Measurements from ENCODE around the gene CALHM1.

CALHM1 gene

GRCh38 chr10:103498936-103499638, 40.4 kb upstream of the CALHM1 start:
- H3K4me3 ChIP-seq (ENCODE audit: insufficient read depth, low read depth, low read length, poor library complexity, severe bottlenecking) = no peak overlapping the region
- no peaks in the 10 kb centered on the region for H3K9me3 ChIP-seq (ENCODE audit: control insufficient read depth, low read length)
- peaks cover 5% of the 10 kb centered on the region for H3K4me1 ChIP-seq (ENCODE audit: control insufficient read depth, insufficient read depth, low read length, poor library complexity, severe bottlenecking)
- H3K27ac ChIP-seq (ENCODE audit: insufficient read depth, low read length, poor library complexity, severe bottlenecking) = no peak overlapping the region
- H3K27me3 ChIP-seq (replicated peaks; ENCODE audit: control insufficient read depth, insufficient read depth, low read length, poor library complexity, severe bottlenecking) = peaks cover 10% of the 10 kb centered on the region
- H3K36me3 ChIP-seq (ENCODE audit: control insufficient read depth, insufficient read depth, low read length) = no peaks in the 10 kb centered on the region
- no peak for DNase-seq

- Histone ChIP-seq H3K27ac (ENCODE audit: insufficient read depth, low read length, poor library complexity, severe bottlenecking) (no peak overlapping the region), H3K27me3 (replicated peaks; ENCODE audit: control insufficient read depth, insufficient read depth, low read length, poor library complexity, severe bottlenecking) (peaks cover 12% of the 10 kb centered on the region), H3K9me3 (ENCODE audit: control insufficient read depth, low read length) (no peaks in the 10 kb centered on the region), H3K36me3 (ENCODE audit: control insufficient read depth, insufficient read depth, low read length) (no peaks in the 10 kb centered on the region), H3K4me3 (ENCODE audit: insufficient read depth, low read depth, low read length, poor library complexity, severe bottlenecking) (no peak overlapping the region), H3K4me1 (ENCODE audit: control insufficient read depth, insufficient read depth, low read length, poor library complexity, severe bottlenecking) (peaks cover 9% of the 10 kb centered on the region)
- no peak for DNase-seq
These were observed 38.6 kb upstream of the CALHM1 start for GRCh38 chr10:103497161-103497915.

GRCh38 chr10:103495321-103495720, 36.6 kb upstream of the CALHM1 start:
- no peak for DNase-seq
- peaks cover 12% of the 10 kb centered on the region for H3K27me3 ChIP-seq (replicated peaks; ENCODE audit: control insufficient read depth, insufficient read depth, low read length, poor library complexity, severe bottlenecking)
- no peaks in the 10 kb centered on the region for H3K9me3 ChIP-seq (ENCODE audit: control insufficient read depth, low read length)
- H3K36me3 ChIP-seq (ENCODE audit: control insufficient read depth, insufficient read depth, low read length) = no peaks in the 10 kb centered on the region
- no peak overlapping the region for H3K27ac ChIP-seq (ENCODE audit: insufficient read depth, low read length, poor library complexity, severe bottlenecking)
- no peak overlapping the region for H3K4me3 ChIP-seq (ENCODE audit: insufficient read depth, low read depth, low read length, poor library complexity, severe bottlenecking)
- H3K4me1 ChIP-seq (ENCODE audit: control insufficient read depth, insufficient read depth, low read length, poor library complexity, severe bottlenecking) = peaks cover 15% of the 10 kb centered on the region

- no peak overlapping the region for H3K27ac ChIP-seq (ENCODE audit: insufficient read depth, low read length, poor library complexity, severe bottlenecking)
- H3K4me1 ChIP-seq (ENCODE audit: control insufficient read depth, insufficient read depth, low read length, poor library complexity, severe bottlenecking) = peaks cover 15% of the 10 kb centered on the region
- H3K27me3 ChIP-seq (replicated peaks; ENCODE audit: control insufficient read depth, insufficient read depth, low read length, poor library complexity, severe bottlenecking) = peaks cover 12% of the 10 kb centered on the region
- no peaks in the 10 kb centered on the region for H3K9me3 ChIP-seq (ENCODE audit: control insufficient read depth, low read length)
- no peak for DNase-seq
- peak overlapping the region; percentile 54 for H3K4me3 ChIP-seq (ENCODE audit: insufficient read depth, low read depth, low read length, poor library complexity, severe bottlenecking)
- no peaks in the 10 kb centered on the region for H3K36me3 ChIP-seq (ENCODE audit: control insufficient read depth, insufficient read depth, low read length)
These were observed 35.5 kb upstream of the CALHM1 start for GRCh38 chr10:103493916-103494877.

GRCh38 chr10:103493362-103493915, 34.7 kb upstream of the CALHM1 start, which contains the start of gene NEURL1:
NEURL1 (plus strand) TSS chr10:103493705; CDS start chr10:103494388, 683 bp downstream.
- Histone ChIP-seq H3K27ac (ENCODE audit: insufficient read depth, low read length, poor library complexity, severe bottlenecking) (no peak within 1 kb of the TSS), H3K4me3 (ENCODE audit: insufficient read depth, low read depth, low read length, poor library complexity, severe bottlenecking) (peak within 1 kb of the TSS; percentile 54)
- DNase-seq = no peak

DNA sequence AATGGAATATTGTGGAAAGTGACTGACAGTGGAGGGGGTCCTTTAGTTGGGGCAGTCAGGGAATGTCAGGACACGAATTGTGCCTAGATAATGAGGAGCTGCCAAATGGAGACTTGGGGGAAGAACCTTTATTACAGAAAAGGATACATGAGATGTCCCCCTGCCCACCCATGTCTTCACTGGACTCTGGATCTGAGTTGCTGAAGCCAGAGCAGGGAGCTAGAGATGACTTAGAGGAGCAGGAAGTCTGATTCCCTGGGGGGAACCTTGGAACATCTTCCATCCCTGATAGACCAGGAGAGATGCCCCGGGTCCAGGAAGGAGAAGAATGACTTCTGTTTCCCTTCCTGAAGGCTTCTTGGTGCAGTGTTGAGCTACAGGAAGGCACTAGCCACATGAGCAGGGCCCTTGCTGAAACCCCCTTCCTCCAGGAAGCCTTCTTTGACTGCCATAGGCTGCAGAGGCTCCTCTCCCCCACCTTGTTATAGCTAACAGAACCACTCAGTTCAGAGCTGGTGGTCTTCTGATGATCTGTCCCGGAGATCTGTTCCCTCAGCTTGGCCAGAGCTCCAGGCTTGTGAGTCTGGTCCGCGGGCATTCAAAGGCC, 34.1 kb upstream of the CALHM1 start:
- H3K9me3 ChIP-seq (ENCODE audit: control insufficient read depth, low read length) = no peaks in the 10 kb centered on the region
- peaks cover 15% of the 10 kb centered on the region for H3K4me1 ChIP-seq (ENCODE audit: control insufficient read depth, insufficient read depth, low read length, poor library complexity, severe bottlenecking)
- H3K27ac ChIP-seq (ENCODE audit: insufficient read depth, low read length, poor library complexity, severe bottlenecking) = no peak overlapping the region
- DNase-seq = no peak
- H3K4me3 ChIP-seq (ENCODE audit: insufficient read depth, low read depth, low read length, poor library complexity, severe bottlenecking) = peak overlapping the region; percentile 54
- no peaks in the 10 kb centered on the region for H3K36me3 ChIP-seq (ENCODE audit: control insufficient read depth, insufficient read depth, low read length)
- peaks cover 12% of the 10 kb centered on the region for H3K27me3 ChIP-seq (replicated peaks; ENCODE audit: control insufficient read depth, insufficient read depth, low read length, poor library complexity, severe bottlenecking)

More at GRCh38 chr10:103493362-103493915, 34.7 kb upstream of the CALHM1 start, which contains the start of gene NEURL1:
- H3K36me3 ChIP-seq (ENCODE audit: control insufficient read depth, insufficient read depth, low read length) = no peaks in the 10 kb centered on the region
- H3K9me3 ChIP-seq (ENCODE audit: control insufficient read depth, low read length) = no peaks in the 10 kb centered on the region
- H3K4me1 ChIP-seq (ENCODE audit: control insufficient read depth, insufficient read depth, low read length, poor library complexity, severe bottlenecking) = peaks cover 15% of the 10 kb centered on the region
- H3K27me3 ChIP-seq (replicated peaks; ENCODE audit: control insufficient read depth, insufficient read depth, low read length, poor library complexity, severe bottlenecking) = peaks cover 12% of the 10 kb centered on the region

- Histone ChIP-seq H3K9me3 (ENCODE audit: control insufficient read depth, low read length) (no peaks in the 10 kb centered on the region), H3K36me3 (ENCODE audit: control insufficient read depth, insufficient read depth, low read length) (no peaks in the 10 kb centered on the region), H3K4me1 (ENCODE audit: control insufficient read depth, insufficient read depth, low read length, poor library complexity, severe bottlenecking) (peaks cover 15% of the 10 kb centered on the region), H3K27ac (ENCODE audit: insufficient read depth, low read length, poor library complexity, severe bottlenecking) (no peak overlapping the region), H3K4me3 (ENCODE audit: insufficient read depth, low read depth, low read length, poor library complexity, severe bottlenecking) (no peak overlapping the region), H3K27me3 (replicated peaks; ENCODE audit: control insufficient read depth, insufficient read depth, low read length, poor library complexity, severe bottlenecking) (peaks cover 12% of the 10 kb centered on the region)
- no peak for DNase-seq
These were observed 33.1 kb upstream of the CALHM1 start for GRCh38 chr10:103491729-103492364.

DNA sequence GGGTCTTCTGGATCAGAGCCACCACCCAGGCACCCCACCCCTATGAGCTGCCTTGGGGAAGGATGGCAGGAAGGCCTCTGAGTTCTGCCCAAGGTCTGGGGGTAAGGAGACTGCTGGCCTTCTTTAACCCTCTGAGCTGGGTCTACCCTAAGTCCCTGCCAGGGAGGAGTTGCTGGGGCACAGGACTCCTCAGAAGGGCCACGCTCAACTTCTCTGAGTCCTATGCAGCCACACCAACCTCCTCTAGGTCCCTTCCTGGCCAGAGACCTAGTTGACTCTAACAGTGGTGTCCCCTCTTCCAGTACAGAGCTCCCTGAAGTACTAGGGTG, 32.2 kb upstream of the CALHM1 start:
- no peak overlapping the region for H3K4me3 ChIP-seq (ENCODE audit: insufficient read depth, low read depth, low read length, poor library complexity, severe bottlenecking)
- no peaks in the 10 kb centered on the region for H3K36me3 ChIP-seq (ENCODE audit: control insufficient read depth, insufficient read depth, low read length)
- H3K9me3 ChIP-seq (ENCODE audit: control insufficient read depth, low read length) = no peaks in the 10 kb centered on the region
- DNase-seq = no peak
- H3K27ac ChIP-seq (ENCODE audit: insufficient read depth, low read length, poor library complexity, severe bottlenecking) = no peak overlapping the region
- H3K27me3 ChIP-seq (replicated peaks; ENCODE audit: control insufficient read depth, insufficient read depth, low read length, poor library complexity, severe bottlenecking) = peaks cover 12% of the 10 kb centered on the region
- H3K4me1 ChIP-seq (ENCODE audit: control insufficient read depth, insufficient read depth, low read length, poor library complexity, severe bottlenecking) = peaks cover 15% of the 10 kb centered on the region

DNA sequence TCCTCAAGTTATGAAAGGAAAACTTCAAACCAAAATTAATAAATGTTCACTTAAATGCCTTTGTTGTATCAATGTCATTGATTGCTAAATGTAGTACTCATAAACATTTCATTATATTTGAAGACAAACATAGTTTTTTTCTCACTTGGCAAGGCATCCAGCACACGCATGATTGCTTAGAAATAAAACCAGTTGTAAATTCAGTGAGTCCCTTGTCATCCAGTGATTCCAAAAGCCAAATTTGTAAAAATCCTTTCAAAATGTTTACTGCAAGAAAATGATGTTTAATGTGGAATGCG, 28.7 kb upstream of the CALHM1 start:
- DNase-seq = no peak
- H3K4me1 ChIP-seq (ENCODE audit: control insufficient read depth, insufficient read depth, low read length, poor library complexity, severe bottlenecking) = peaks cover 6% of the 10 kb centered on the region
- no peak overlapping the region for H3K4me3 ChIP-seq (ENCODE audit: insufficient read depth, low read depth, low read length, poor library complexity, severe bottlenecking)
- no peak overlapping the region for H3K27ac ChIP-seq (ENCODE audit: insufficient read depth, low read length, poor library complexity, severe bottlenecking)
- no peaks in the 10 kb centered on the region for H3K9me3 ChIP-seq (ENCODE audit: control insufficient read depth, low read length)
- H3K27me3 ChIP-seq (replicated peaks; ENCODE audit: control insufficient read depth, insufficient read depth, low read length, poor library complexity, severe bottlenecking) = no peaks in the 10 kb centered on the region
- H3K36me3 ChIP-seq (ENCODE audit: control insufficient read depth, insufficient read depth, low read length) = no peaks in the 10 kb centered on the region
